ENCODE results near the gene TNK2.
"Not testable (repeated sequence)": the region's sequence is repeated elsewhere in the genome, so short reads cannot be mapped to it uniquely, and the experiment has no call there.

Gene TNK2

DNA sequence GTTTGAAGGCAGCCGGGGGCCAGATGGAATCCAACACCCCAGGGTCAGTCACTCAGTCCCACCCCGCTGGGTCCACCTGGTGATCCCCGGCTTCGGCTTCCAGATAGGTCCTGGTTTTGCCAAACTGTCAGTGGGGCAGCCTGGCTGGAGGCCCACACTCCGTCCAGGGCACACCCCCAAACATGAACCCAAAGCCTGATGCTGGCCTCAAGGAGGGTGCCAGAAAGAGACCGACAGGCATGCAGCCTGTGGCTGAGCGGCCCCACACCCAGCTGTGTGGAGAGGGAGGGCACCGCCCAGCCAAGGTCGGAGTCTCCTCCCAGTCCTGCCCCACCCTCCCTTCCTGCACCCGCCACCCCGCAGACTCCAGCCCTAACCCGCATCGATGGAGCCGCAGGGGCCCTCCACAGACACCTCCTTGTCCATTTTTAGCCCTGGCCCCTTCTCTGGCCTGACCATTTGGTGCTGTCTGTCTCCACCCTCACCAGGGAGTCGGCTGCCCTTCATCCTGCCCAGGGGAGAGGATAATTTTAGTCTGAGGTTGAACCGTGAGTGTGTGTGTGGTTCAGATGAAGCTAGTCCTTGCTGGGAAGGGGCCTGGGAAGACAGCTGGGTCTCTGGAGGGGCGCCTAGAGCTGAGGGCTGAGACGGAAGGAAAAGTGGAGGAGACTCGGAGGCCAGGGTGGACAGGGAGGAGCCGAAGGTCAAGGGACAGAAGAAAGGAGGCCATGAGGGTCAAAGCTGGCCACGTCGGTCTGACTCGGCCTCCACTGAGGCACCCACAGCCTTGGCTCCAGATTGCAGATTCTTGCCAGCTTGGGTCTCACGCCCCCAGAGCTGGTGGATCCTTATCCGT lies 23.1 kb downstream of the TNK2 start:
- no peak for DNase-seq (ENCODE audit: low read depth)

DNA sequence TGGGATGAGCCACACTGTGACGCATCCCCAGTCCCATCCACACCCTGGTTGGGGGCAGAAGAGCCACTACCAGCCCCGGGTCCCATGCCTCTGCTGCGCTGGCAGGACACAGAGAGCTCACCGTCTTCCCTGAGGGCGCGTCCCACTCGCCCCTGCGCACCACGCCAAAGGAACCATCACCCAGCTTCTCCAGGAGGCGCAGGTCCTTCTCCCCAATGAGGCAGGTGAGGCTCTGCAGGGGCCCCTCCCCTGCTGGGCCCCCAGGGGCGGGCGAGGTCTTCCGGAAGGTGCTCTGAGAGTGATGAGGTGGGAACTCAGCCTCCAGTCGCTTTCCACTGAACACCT lies 23.7 kb downstream of the TNK2 start:
- no peak for DNase-seq (ENCODE audit: low read depth)

DNA sequence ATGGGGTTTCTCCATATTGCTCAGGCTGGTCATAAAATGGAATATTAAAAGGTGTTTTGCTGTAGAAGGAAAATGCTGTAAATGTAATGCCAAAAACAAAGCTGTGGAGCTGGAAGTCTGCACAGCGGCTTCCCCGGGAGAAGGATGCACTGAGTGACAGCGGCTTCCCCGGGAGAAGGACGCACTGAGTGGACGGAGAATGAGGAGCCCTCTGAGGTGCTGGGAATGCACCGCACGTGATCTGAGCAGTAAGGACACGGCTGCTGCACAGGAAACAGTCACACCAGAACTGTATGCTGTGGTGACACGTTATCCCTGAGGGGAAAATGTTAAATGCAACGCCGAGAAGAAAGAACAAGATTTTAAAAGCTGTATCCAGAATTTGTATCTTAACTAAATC lies 24.6 kb downstream of the TNK2 start:
- no peak for DNase-seq (ENCODE audit: low read depth)

DNA sequence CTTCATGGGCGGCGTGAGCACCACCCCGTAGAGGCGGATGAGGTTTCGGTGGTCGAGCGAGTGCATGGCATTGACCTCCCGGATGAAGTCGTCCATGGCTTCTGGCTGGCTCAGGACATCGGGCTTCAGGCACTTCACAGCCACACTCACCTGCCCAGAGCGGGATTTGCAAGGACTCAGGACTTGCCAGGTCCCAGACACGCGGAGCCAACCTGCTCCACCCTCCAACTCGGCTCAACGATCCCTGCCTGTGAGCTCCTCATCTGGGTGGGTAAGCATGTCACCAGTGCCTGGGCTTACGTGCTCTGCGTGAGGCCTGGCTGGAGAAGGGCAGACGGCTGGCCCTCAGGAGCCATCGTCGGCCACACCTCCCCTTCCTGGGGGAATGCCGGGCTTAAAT lies 25.2 kb downstream of the TNK2 start:
- no peak for DNase-seq (ENCODE audit: low read depth)

DNA sequence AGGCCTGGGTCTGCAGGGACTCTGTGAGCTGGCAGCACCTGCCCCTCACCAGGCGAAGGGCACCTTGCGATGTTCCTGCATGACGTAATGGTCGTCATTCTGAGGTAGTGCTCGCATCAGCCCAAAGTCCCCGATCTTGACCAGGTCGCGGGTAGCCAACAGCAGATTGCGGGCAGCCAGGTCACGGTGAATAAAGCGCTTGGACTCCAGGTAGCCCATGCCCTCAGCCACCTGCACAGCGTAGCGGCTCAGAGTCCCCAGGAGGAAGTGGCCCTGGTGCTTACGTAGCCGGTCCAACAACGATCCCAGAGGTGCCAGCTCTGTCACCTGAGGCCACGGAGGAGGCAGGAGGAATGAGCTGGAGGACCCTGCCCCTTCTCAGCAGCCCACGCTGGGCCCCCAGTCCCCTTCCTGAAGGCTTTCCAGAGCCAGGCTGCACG lies 26.3 kb downstream of the TNK2 start:
- DNase-seq (ENCODE audit: low read depth), result no peak

DNA sequence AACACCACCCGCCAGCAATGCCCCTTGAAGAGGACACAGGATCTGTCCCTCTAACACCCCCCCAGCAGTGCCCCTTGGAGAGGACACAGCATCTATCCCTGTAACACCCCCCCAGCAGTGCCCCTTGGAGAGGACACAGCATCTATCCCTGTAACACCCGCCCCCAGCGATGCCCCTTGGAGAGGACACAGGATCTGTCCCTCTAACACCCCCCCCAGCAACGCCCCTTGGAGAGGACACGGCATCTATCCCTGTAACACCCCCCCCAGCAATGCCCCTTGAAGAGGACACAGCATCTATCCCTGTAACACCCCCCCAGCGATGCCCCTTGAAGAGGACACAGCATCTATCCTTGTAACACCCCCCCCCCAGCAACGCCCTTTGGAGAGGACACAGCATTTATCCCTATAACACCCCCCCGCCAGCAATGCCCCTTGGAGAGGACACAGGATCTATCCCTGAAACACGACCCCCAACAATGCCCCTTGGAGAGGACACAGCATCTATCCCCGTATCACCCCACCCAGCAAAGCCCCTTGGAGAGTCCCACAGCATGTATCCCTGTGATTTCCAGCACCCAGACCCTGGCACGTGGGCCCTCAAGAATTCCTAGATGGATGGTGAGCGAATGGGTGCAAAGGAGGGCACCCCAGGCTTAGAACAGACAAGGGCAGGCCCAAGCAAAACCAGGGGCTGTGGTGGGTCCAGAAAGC lies 26.9 kb downstream of the TNK2 start:
- no peak for DNase-seq (ENCODE audit: low read depth)

DNA sequence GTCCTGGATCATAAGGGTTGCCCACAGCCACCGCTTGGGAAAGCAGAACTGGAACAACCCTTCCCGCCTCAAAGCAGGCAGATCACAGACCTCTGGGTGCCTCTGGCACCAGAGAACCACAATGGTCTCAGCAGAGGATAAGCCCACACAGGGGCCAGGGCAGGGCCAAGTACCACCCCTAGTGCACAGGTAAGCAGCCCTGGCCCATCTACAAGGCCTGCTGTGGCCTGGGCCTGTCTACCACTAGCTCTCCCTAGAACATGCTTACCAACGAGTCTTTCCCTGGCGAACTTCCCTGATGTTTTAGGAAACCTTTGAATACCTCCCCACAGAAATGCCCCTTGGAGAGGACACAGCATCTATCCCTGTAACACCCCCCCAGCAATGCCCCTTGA lies 28.3 kb downstream of the TNK2 start:
- DNase-seq (ENCODE audit: low read depth), result no peak

DNA sequence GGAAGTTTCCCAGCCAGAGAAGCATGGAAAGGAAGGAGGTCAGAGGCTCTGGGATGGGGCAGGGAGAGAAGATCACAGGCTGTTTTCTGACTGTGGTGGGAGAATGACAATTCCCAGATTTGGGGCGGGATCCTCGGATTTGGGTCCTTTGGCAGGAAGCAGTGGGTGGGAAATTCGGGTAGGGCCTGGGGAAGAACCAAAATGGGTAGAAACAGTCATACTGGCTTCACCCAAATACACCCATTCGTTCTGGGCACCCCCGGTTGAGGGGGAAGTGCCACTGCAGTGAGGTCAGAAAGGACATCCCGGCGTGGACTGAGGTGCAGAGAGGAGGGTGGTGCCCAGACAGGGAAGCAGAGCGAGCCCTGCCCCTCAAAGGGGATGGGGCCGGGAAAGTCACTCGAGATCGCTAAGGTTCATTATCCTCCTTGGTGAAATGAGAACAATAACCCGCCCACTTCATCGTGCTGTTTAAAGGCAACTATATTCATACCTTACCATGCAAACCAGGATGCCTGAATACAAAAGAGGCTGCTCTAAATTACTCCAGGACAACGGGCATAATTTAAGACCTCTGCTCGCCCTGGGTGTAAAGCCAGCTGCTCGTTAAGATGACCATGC lies 28.8 kb downstream of the TNK2 start:
- DNase-seq (ENCODE audit: low read depth), result no peak

DNA sequence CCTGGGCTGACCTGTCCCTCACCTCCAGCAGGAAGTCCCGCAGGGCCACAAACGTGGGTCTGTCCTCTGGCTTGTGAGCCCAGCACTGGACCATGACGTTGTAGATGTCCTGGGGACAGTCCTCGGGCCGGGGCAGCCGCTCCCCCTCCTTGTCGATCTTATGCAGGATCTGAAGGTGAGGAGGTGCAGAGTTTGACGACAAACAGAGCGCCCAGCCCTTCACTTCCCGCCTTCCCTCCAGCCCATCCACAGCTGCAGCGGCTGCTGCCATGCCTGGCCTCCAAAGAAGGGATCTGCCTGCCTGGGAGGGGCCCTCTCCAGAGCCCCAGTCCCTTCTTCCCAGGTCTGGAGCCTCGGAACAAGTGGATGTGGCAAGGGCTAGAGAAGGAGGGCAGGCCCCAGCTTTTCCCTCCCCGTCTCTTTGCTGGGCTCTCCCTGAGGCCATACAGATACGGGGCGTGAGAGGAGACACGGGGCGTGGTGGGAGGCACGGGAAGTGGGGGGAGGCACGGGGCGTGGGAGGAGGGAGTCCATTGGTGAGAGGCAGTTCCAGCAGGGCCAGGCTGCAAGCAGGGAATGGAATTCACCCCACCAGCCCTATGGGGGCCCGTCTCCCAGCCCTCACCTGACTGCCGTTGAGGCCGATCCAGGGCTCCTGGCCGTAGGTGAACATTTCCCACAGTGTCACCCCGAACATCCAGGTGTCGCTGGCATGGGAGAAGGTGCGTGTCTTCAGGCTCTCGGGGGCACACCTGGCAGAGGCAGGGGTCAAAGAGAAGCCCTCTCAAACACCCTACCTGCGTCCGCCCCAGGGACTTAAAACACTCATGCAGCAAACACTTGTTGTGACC lies 29.7 kb downstream of the TNK2 start:
- DNase-seq (ENCODE audit: low read depth), result no peak

DNA sequence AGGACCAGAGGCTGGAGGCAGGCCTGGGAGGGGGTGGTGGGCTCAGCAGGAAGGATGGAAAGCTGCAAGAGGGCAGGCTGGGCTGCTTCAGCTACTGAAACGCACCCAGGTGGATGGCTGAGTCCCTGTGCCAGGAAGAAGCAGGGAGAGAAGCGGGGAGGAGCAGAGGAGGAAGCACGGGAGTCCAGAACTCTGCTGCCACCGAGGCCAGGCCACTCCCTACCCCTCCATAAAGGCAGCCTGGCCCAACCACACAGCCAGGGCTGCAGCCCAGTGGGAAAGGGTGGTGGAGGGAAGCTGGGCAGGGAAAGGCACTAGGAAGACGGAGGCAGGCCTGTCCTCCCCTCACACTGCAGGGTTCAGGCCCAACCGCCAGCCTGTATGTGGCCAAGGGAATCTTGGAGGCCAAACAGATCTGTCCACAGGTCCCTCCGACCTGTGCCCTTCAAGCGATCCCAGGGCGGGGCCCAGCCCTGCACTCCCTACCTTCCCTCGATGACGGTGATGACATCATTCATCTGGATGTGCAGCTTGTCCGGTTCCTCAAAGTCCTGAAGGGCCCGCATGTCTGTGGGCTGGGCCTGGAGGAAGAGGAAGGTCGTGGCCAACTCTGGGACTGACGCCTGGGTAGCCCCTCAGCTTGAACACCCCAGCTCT lies 30.5 kb downstream of the TNK2 start:
- no peak for DNase-seq (ENCODE audit: low read depth)

DNA sequence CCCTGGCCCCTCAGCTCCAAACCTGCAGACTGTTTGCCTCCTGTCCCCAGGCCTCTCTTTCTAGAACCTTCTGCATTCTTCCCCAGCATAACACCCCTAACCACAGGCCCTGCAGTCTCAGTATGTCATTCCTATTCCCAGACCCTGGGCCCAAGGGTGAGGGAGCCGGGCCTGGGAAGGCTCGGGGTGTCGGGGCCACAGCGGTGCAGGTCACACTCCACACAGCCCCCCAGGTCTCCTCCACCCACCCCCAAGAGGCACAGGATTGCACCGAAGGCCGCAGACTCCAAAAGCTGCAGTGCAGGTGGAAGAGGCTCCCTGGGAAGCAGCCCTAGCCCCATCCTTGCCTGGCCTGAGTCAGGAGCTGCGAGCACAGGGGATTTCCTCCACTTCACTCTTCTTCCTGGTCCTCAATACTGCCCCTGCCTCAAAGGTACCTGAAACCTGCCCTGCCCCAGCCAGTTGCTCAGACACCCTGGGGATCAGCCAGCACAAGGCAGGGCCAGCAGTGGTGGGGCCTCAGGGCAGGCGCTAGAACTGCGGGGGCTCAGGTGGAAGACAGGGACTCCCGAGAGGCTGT lies 31.1 kb downstream of the TNK2 start:
- DNase-seq (ENCODE audit: low read depth), result no peak

DNA sequence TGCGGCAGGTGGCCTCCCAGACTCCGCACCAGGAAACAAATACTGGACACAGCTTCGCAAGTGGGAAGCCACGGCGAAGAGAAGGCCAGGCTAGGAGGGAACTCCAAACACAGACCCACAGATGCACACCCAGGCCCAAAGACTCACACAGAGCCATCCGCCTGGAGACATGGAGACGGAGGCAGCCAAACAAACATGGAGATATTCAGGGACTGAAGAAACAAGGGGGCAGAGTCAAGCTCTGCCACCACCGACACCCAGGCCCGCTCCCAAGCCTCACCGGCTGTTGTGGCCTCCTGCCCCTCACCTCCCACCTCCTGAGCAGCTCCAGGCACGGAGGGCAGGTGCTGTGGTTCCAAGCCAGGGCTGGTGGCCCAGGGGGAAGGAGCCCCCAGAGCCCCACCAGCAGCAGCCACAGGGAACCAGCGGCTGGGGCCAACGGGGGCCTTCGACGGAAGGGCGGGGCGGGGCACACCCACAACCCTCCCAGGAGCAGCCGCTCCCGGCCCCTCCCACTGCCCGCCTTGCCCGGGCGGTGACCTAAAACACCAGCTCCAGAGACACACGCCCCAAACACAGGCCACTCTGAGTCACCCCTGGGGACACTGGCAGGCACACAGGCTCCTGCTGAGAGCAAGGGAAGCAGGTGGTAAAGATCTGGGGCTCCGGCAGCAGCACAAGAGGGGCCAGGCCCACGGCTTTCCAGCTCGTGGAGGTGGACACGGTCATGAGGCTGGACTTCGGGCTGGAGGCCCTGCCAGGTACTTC lies 31.9 kb downstream of the TNK2 start:
- DNase-seq (ENCODE audit: low read depth), result no peak

DNA sequence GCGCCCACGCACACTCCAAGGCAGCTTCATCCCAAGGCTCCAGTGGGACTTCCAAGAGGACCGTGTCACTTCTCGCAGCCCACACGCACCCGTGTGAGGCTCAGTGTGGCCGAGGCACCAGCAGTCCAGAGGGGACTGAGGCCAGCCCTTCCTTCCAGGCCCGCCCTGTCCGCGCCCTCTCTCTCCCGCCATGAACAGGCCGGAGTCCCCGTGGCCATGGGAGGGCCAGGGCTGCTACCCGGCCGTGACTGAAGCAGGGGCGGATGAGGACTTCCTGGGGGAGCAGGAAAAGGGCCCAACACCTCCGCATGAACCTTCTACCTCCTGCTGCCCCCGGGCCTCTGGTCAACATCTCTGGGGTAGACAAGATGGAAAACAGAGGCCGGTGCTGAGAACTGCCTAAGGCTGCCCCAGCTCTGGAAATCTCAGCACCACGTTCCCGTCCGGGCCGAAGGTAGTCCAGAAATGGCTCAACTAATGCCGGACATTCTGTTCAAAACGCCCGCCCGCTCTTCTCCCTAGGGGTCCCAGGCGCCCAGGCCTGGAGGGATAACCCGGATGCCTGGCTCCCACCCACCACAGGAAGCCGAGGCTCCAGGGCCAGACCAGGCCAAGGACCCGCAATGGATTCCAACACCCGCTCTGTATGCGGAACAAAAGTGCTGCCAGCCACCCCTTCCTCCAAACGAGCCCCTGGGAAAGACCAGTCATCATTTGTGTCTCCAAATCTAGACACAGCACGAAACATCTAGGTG lies 32.7 kb downstream of the TNK2 start:
- DNase-seq (ENCODE audit: low read depth), result no peak

DNA sequence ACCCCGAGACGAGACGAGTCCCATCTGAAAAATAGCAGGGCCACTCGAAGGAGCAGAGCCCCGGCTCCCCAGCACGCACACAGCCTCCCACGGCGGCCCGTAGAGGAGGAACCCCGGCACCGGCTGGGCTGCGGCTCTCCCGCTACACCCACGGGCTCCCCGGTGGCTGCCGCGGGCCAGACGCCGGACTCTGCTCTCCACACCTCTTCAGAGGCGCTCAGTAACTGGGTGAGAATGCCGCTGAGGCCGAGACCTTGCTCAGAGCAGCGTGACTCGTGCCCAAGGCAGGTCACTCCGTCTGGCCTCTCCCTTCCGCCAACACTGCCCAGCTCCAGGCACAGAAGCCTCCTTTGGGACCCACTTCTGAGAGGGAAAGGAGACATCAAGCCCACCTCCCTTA lies 34.4 kb downstream of the TNK2 start:
- no peak for DNase-seq (ENCODE audit: low read depth)

DNA sequence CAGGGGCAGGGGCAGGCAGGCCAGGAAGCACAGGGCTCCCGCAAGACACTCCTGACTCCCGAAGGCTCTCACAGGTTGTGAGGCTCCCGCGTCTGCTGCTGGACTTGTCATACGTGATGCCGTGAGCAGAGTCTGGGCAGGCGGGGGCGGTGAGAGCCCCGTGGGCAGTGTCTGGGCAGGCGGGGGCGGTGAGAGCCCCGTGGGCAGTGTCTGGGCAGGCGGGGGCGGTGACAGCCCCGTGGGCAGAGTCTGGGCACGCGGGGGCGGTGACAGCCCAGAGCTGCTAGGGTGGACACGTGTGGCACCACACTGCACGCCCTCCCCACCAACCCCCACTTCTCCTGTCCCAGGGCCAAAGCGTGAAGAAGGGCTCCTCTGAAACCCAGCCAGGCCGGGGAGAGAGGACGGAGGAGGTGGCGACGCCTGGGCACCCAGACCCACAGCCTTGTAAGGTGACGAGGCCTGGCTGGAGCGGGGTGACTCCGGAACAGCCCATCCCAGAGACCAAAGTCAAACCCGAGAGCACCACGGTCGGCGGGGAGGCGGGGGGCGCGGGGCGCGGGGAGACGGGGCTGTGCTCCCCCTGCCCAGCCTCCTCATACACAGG lies 35.0 kb downstream of the TNK2 start:
- DNase-seq (ENCODE audit: low read depth), result no peak

DNA sequence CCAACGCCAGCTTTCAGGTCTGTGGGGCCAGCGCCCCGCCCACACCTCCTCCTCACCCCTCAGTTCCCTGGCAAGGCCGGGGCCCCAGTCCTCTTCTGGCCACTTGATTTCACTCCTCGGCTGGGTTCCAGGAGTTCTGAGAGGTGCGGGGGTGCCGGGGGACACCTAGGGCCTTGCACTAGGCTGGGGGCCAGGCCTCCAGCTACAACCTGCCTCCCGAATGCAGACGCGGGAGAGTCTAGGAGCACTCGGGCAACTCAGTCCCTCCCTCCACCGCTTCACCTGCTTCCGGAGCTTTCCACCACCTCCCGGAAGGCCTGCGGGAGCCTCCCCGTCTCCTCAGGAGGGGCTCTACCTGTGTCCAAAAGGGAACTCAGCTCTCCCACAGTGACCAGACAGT lies 35.6 kb downstream of the TNK2 start:
- DNase-seq (ENCODE audit: low read depth), result no peak

DNA sequence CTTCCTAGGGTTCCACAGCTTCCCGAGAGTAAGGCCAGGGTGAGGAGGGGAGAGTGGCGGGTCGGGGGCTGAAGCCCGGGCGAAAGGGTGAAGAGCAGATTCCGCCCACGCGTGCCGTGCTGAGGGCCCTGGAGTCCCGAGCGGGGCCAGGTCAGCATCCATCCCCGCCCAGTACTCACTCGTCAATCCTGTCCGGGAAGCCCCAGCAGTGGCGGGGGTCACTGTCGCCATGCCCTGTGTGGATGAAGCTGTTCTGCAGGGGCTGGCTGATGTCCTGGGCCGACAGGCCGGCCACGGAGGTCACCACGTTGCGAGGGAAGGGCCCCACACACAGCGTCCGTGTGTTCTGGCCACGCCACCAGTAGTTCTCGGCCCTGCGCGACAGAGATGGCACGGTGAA lies 36.3 kb downstream of the TNK2 start:
- DNase-seq (ENCODE audit: low read depth), result no peak

DNA sequence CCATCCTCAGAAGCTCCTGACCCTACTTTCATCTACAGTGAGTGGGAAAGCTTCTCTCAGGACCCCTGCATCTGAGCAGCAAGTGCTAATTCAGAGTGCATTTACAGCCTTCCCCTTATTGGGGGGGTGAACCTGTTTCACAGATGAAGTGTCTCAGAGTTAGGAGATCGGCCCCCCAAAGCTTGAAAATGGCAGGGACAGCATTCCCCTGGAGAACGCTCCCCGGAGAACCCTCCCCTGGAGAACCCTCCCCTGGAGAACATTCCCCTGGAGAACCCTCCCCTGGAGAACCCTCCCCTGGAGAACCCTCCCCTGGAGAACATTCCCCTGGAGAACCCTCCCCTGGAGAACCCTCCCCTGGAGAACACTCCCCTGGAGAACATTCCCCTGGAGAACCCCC lies 36.7 kb downstream of the TNK2 start:
- not testable (repeated sequence) for DNase-seq (ENCODE audit: low read depth)

DNA sequence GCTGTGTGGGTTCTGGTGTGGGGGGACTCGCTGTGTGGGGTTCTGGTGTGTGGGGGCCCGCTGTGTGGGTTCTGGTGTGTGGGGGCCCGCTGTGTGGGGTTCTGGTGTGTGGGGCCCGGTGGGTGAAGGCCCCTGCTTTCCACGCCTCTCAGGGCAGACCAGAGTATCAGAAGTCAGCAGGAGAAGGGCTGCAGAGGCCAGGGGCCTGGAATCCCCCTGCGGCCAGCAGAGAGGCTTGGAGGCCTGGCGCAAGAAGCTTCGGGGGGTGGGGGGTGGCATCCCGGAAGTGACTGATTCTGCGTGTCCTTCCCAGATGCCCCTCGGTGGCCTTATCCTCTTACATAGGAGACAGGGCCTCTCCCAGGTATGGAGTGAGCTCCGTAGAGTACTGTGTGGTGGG lies 37.4 kb downstream of the TNK2 start:
- DNase-seq (ENCODE audit: low read depth), result no peak

Measured in activated T-helper 1 cell treated with Interleukin-2 at 50 U/mL for 16 hours (primary cell).